OCI-LY1 (cell line): Measurements from ENCODE around the gene BRI3BP.

Experiments
- EZH2 ChIP-seq: fragments of 200-600 bp; sonication (generic), shearing (Covaris generic); IDR thresholded peaks from 2 replicates; pipeline ENCODE4 v1.8.0; 2017; ENCODE audit warnings: borderline replicate concordance, mixed run types, mild to moderate bottlenecking, antibody characterized with exemption, low read length, moderate library complexity, mixed read lengths
- TF ChIP-seq, protein P1 (sequence below): fragments of 200-600 bp; sonication (generic), shearing (Covaris generic); IDR thresholded peaks from 2 replicates; pipeline ENCODE4 v1.5.1; 2017; ENCODE audit warnings: mild to moderate bottlenecking, antibody characterized with exemption, low read length, moderate library complexity, mixed read lengths

DNA sequence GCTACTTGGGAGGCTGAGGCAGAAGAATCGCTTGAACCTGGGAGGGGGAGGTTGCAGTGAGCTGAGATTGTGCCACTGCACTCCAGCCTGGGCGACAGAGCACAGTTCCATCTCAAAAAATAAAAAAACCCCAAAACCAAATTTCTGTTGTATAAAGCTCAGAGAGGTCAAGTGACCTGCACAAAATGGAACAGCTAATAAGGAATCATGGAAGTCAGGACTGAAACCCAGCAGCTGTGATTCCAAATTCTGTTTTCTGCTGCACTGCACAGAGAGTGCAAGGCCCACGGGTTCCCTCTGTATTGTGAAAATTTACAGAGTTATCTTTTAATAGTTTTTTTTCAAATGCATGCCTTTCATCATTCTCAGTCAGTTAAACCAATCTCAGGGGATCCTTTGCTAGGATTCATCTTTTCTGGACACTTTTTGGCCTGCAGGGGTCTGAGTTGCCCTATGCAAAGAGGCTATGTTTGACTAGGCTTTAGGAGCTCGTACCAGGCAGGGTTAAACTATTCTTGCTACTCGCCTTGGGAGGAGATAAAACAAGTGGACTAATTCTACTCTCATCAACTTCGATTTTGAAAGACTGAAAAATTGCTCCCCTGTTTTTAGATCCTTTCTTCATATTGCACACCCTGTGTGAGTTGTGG is 45.7 kb downstream of the BRI3BP start:
- TF ChIP-seq, protein P1, sequence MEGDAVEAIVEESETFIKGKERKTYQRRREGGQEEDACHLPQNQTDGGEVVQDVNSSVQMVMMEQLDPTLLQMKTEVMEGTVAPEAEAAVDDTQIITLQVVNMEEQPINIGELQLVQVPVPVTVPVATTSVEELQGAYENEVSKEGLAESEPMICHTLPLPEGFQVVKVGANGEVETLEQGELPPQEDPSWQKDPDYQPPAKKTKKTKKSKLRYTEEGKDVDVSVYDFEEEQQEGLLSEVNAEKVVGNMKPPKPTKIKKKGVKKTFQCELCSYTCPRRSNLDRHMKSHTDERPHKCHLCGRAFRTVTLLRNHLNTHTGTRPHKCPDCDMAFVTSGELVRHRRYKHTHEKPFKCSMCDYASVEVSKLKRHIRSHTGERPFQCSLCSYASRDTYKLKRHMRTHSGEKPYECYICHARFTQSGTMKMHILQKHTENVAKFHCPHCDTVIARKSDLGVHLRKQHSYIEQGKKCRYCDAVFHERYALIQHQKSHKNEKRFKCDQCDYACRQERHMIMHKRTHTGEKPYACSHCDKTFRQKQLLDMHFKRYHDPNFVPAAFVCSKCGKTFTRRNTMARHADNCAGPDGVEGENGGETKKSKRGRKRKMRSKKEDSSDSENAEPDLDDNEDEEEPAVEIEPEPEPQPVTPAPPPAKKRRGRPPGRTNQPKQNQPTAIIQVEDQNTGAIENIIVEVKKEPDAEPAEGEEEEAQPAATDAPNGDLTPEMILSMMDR = peak; percentile 13; the same call in 1 of the 2 replicates
- no peak for TF ChIP-seq EZH2
